Activated T-cell treated with anti-CD3 and anti-CD28 coated beads for 48 hours (primary cell): Measurements from ENCODE around the gene SLC41A3.
A peak's percentile ranks its signal among the peaks of the same experiment; 100 is the strongest.

ENCODE experiments used
- DNase-seq: peaks from one replicate; pipeline ENCODE4 v3.0.0-alpha.2; 2020; ENCODE audit warnings: low read depth

The SLC41A3 gene

DNA sequence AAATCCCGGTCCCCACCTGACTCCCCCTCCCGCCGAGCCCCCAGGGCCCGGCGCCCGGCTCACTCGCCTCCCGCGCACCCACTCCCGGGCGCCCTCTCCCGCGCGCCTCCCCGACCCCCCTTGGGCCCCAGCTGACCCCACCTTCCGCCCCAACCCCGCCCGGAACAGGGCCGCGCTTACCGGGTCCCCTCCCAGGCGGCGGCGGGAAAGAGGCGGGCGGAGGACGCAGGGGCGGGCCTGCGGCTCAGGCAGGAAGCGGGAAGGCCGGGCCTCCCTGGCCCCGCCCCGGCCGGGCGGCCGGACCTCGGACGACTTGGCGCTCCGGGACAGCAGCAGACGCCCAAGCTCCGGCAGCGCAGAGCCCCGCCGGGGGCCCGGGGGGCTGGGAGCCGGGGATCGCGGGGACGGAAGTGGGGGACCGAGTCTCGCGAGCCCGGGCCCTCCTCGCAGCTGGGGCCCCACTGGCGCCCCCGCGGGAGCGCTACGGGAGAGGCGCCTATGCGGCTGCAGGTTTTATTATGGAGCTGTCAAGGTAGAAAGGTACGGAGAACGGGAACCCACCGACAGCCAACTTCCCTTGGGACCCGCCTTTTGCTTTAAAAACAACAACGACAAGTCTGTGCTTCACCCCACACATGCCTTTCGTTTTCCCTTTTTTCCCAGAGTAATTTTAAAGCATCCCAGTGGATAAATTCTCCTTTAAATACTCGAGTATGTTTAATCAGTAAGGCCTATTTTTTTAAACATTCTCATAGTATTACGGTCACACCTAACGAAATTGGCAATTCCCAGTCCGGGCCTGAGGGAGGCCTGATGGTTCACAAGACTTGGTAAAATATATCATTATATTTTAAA, at the start of gene SLC41A3:
TSS of gene SLC41A3 (minus strand) at position 212 of the 855 bp plus-strand sequence. CDS start 15,905 bp downstream, outside the sequence.
- DNase-seq, result peak; percentile 88

DNA sequence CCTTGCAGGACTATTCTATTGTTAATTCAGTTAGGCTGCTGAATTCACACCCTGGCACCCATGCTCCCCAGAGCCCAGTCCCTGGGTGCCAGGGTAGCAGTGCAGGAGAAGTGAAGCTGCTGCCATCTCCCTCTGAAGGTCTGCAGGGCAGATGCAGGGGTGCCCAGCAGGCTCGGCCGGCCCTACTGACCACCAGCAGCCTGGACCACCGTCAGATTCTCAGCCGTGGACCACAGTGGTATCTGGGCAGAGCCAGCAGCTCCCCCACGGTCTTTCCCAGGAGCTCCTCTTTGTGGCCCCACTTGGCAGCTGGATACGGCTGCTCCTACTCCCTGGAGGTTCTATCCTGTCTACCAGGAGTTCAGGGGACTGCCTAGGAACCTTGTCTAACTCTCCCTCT, 49.7 kb upstream of the SLC41A3 start:
- DNase-seq, result no peak

GRCh38 chr3:126132751-126133511, 49.0 kb upstream of the SLC41A3 start:
- no peak for DNase-seq

- DNase-seq, result no peak
Observed at GRCh38 chr3:126131881-126132750, 48.2 kb upstream of the SLC41A3 start.

DNA sequence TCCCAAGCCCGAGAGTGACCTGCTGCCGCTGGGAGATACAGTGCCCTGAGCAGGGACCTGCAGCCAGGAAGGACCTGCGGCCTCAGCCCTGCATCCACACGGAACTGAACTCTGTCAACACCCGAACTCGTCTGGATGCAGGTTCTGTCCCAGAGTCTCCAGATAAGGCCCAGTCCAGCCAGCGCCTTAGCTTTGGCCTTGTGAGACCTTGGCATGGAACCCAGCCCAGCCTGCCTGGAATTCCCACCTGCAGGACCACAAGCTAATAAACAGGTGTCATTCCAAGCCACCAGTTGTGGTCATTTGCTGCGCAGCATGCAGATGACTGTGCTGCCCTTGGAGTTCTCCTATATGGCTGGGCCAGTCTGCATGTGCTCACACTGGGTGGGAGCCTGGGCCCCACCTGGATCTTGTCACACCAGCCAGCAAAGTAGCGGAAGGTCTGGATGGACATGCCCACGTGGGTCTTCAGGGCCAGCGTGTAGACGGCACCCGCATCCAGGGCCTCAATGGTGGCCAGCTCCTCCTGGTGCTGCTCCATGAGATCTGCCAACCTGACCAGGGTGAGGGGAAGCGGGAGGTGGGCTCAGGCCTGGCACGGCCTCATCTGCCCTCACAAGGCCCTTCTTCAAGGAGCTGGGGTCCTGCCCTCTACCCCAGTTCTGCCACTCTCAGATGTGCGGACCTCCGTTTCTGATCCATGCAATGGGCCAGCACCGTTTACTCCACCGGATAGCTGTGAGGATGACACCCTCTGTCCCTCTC, 47.2 kb upstream of the SLC41A3 start:
- no peak for DNase-seq

DNA sequence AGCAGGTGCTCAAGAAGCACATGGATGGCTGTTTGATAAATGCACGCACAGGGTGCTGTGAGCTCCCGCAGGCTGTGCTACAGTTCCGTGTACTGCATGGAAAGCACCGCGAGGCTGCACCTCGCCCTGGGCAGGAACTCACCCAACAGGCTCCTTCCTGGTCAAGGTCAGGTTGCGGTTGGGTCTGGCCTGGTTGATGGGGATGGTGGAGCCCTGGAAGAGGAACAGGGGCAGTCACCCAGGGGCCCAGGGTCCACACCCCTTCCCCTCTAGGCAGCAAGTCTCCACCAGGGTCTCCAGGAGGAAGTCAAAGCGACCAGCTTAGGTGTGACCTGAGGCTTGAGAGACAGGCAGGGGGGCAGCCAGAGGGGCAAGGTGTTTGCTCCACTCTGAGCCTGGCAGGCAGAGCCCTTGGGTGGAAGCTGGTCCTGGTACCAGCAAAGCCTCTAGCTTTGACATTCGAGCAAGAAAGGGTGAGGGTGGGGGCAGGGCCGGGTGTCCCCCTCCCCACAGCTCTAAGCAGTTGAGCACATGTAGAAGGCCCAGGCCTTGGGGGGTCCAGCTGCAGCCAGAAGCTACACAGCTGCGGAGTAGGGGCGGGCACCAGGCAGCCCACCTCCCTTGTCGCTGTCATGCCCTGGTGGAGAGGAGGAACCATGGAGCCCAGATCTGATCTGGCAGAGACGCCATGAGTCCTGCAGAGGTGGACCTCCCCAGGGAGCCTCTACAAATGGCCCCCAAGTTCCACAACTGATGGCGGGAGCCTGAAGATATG, 46.3 kb upstream of the SLC41A3 start:
- DNase-seq, result no peak

- DNase-seq, result no peak
Observed at GRCh38 chr3:126129398-126129891, 45.5 kb upstream of the SLC41A3 start.

GRCh38 chr3:126128504-126129397, 44.8 kb upstream of the SLC41A3 start:
- DNase-seq, result no peak

GRCh38 chr3:126127904-126128303, 44.0 kb upstream of the SLC41A3 start:
- no peak for DNase-seq

DNA sequence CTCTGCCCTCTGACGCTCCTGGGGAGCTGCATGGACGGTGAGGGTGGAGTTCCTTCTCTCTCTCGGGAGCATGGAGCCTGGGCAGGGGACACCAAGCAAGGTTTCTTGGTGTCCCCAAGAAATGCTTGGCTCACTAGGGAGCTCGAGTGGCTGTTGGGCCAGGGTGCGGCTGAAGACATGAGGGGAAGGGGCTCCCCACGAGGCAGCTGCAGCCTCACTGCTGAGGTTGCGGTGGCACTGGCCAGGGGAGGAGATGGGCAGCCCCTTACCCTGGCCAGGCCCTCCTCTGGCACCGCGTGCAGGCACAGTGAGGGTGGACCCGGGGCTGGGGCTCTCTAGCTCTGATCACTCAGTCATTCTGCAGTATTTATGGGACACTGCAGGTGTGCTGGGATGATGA, 43.5 kb upstream of the SLC41A3 start:
- DNase-seq, result no peak

DNA sequence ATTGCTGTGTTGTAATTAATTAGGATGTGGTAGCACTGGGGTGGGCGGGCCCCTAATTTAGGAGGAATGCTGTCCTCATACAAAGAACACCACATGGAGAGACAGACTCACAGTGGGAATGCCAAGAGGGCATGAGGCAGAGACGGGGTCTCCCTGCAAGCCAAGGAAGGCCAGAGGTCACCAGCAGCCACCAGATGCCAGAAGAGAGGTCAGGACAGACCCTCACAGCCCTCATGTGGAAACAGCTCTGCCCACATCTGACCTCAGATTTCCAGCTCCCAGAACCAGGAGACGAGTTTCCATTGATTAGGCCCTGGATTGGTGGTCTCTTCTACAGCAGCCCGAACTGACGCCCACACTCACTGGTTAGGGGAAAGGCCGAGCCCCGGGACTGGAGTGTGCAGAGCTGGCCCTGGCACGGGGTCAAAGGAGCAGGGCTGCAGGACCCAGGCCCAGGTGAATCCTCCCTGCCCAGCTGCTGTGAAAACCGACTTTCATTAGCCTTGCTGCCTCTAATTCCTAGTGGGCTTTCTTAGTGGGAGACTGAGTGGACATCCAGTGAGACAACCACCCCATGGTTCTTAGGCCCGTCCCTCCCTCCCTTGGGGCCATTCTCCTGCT, 43.0 kb upstream of the SLC41A3 start:
- DNase-seq, result no peak

DNA sequence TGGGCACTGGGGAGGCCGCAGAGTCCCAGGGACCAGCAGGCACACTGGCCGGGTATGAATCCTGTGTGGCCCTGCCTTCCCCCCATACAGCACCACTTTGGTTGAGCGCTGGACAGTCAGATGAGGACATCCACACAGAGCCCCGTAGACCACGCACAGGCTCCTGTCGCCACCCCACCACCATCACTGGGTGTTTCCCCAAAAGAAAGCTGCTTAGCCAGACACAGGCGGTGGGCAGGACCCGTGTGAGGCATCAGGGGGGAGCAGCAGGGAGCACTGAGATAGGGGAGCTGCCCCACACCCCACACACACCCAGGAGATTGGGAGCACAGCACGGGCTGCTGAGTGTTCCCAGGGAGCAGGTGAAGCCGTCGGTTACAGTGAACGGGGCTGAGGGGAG, 42.4 kb upstream of the SLC41A3 start:
- DNase-seq, result no peak

DNA sequence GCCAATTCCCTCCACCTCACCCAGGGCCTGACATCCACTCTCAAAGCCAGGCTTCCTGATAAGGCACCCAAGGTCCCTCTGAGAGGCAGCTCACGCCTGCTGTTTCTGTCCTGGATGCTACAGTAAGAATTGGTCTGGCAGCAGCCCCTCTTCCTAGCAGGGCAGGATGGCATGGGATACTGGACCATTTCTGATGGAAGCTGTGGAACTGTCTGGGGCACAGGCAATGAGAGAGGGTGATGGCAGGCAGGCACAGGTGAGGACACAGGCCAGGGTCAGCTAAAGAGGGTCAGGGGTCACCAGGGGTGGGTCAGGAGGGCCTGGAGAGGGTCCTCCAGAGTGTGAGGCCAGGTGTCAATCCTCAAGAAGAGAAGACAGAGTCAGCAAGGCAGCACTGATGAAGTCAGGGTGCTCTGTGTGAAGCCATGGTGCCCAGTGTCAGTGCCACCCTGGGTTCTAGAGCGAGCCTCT, 41.9 kb upstream of the SLC41A3 start:
- no peak for DNase-seq

DNA sequence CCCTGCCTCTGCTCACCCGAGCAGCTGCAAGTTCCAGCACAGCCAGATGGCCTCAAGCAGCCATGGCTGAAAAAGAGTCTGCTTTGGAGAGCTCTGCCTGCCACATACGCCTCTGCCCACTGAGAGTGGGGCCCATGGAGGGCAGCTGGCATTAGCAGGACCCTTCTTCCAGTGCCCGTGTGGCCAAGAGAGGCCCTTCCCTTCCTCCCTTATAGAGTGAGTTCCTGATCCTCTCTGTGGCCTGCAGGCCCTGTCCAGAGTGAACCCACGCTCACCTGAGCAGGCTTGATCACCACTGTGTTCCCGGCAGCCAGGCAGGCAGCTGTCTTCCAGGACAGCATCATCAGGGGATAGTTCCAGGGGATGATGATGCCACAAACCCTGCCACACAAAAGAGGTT, 41.4 kb upstream of the SLC41A3 start:
- DNase-seq, result no peak

DNA sequence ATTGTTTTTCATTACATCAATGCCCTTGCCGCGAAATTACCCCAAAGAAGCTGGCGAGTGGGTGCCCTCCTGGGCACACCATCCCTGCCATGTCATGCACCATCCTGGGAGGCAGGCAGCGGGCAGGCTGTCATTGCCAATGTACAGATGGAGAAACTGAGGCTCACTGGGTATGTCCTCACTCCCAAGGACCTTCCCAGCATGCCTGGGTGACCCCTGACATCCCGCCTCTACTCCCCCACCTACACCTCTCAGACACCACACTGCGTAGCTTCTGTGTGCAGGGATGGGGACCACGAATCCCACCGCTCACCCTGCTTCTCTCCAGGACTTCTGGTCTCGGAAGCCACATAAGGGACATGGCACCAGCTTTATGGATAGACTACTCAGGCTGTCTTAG, 41.0 kb upstream of the SLC41A3 start:
- no peak for DNase-seq

- no peak for DNase-seq
Observed at GRCh38 chr3:126124148-126124868, 40.4 kb upstream of the SLC41A3 start.

GRCh38 chr3:126121632-126122031, 37.7 kb upstream of the SLC41A3 start:
- DNase-seq, result no peak

- no peak for DNase-seq
Observed at GRCh38 chr3:126121074-126121473, 37.1 kb upstream of the SLC41A3 start.
